CD4-positive, alpha-beta T cell (primary cell): Measurements from ENCODE around the gene VAV2. TPM values are rescaled to one million over a fixed set of nuclear protein-coding genes. Genes with fewer than 3 reads are reported as not detected.

Experiments
- ATAC-seq: fragments of 200-7000 bp; cut with Tn5 transposase; one replicate; pipeline ENCODE4 v1.10.0; 2022; ENCODE audit warnings: mild to moderate bottlenecking; ENCODE audit not compliant: poor library complexity
- CTCF ChIA-PET: fragments of 350-600 bp; sonication (Branson Sonifier 250); formaldehyde crosslinking; loops from one replicate; lab custom pipeline; 2021; ENCODE audit warnings: antibody characterized with exemption, inconsistent platforms; lab: Charles Lee
- POLR2A ChIA-PET: fragments of 350-600 bp; sonication (Branson Sonifier 250); formaldehyde crosslinking; loops from one replicate; lab custom pipeline; 2021; ENCODE audit warnings: antibody characterized with exemption, inconsistent platforms; lab: Charles Lee
- DNase-seq, 14 experiments: peaks; one replicate each; pipeline ENCODE4 v3.0.0-alpha.2; 2013 to 2020; ENCODE audit warnings: mixed read lengths in 2 of 14
- H3K27ac ChIP-seq, 2 donors: one replicate each; pipeline versions ENCODE4 v1.5.1 to v1.7.0; 2013; ENCODE audit warnings: low read length in 2 of 2, low read depth in 1 of 2, mild to moderate bottlenecking in 1 of 2
- H3K27me3 ChIP-seq, 2 experiments: 1 replicate in 1 of 2; 2 replicates in 1 of 2; pipeline versions ENCODE4 v1.6.1 to v1.7.0; 2013; ENCODE audit warnings: low read length in 2 of 2, control low read depth in 1 of 2, mild to moderate bottlenecking in 1 of 2, moderate library complexity in 1 of 2; ENCODE audit not compliant: insufficient read depth in 2 of 2, control insufficient read depth in 1 of 2
- H3K36me3 ChIP-seq: one replicate; pipeline ENCODE4 v1.6.1; 2013; ENCODE audit warnings: low read length, control low read depth; ENCODE audit not compliant: insufficient read depth
- H3K4me1 ChIP-seq: one replicate; pipeline ENCODE4 v1.6.1; 2013; ENCODE audit warnings: low read length, control low read depth; ENCODE audit not compliant: insufficient read depth
- H3K4me3 ChIP-seq: one replicate; pipeline ENCODE4 v1.5.1; 2013; ENCODE audit warnings: mild to moderate bottlenecking, low read length, moderate library complexity
- H3K9me3 ChIP-seq, 2 experiments: 1 replicate in 1 of 2; 2 replicates in 1 of 2; pipeline versions ENCODE4 v1.6.1 to v1.7.0; 2013; ENCODE audit warnings: low read length in 2 of 2, mild to moderate bottlenecking in 2 of 2, control low read depth in 1 of 2, moderate library complexity in 1 of 2; ENCODE audit not compliant: control insufficient read depth in 1 of 2, insufficient read depth in 1 of 2
- H3K27ac Mint-ChIP-seq: one replicate; pipeline ENCODE4 v1.8.0; 2020; ENCODE audit warnings: mixed read lengths
- H3K27me3 Mint-ChIP-seq: one replicate; pipeline ENCODE4 v1.8.0; 2021; ENCODE audit warnings: mixed read lengths
- H3K36me3 Mint-ChIP-seq: one replicate; pipeline ENCODE4 v1.8.0; 2021; ENCODE audit warnings: low read depth, mixed read lengths
- H3K4me1 Mint-ChIP-seq: one replicate; pipeline ENCODE4 v1.8.0; 2021; ENCODE audit warnings: low read depth, mixed read lengths
- H3K4me3 Mint-ChIP-seq: one replicate; pipeline ENCODE4 v1.8.0; 2020; ENCODE audit warnings: mild to moderate bottlenecking, mixed read lengths
- H3K9me3 Mint-ChIP-seq: one replicate; pipeline ENCODE4 v1.8.0; 2020; ENCODE audit warnings: mixed read lengths
- intact Hi-C, 2 experiments: fragments of 100-400 bp; cut with DNase I in 1 of 2; cut with micrococcal nuclease in 1 of 2; formaldehyde crosslinking; loops; one replicate each; pipeline versions ENCODE4 v1.15.1 to v1.9.0; 2023 to 2025; cut with DNase I, micrococcal nuclease
- total RNA-seq, 174 experiments: library from RNA in 2 of 174; stranded (reverse) in 2 of 174; gene quantifications; one replicate each; pipeline ENCODE4 v1.2.3 and lab custom pipeline; 2021 to 2026
- TF ChIP-seq, protein P1 (sequence below): fragments of 200-600 bp; IDR thresholded peaks from one replicate; pipeline ENCODE4 v1.8.0; 2022; ENCODE audit warnings: antibody characterized with exemption, mild to moderate bottlenecking

The VAV2 gene
- total RNA-seq, 2 experiments from 2014 or later: 1.6 to 1.7 TPM

DNA sequence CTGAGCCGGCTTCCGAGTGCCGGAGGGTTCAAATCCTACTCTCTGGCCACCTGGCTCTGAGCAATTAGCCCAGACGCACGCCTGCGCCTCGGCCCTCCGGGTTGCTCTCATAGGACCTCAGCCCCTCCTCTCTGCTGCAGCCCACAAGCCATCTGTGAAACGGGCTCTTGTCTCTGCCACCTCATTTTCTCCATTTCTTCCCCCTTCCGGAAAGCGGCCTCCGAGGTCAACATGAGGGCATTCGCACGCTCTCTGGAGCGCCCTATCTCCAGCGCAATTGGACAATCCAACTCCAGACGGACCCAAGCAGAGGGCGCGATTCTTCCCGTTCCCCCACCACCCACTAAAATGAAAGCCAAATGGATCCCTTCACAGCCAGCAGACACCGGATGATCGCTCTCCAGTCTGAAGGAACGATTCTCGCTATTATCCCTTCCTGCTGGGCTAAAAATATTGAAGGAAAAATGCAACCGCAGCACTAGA, 41.5 kb downstream of the VAV2 start:
- DNase-seq: no peak
- H3K9me3 Mint-ChIP-seq: no peaks in the 10 kb centered on the region

DNA sequence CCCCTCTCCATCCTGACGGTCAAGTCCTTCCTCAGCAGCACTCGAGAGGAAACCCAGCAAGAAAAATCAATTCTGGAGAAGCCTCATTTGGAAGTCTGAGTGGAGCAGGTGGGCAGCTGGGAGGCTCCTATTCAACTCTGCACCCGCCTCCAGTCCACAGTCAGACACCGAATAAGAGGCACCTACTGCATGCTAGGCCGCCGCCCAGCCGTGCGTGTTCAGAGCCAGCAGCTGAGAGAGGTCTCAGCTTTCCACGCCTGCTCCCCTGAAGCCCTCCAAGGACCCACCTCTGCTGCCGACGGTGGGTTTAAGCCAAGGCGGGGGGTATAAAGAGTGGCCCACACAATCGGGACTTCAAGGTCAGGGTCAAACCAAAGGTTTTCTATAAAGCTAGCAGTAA, 41.9 kb downstream of the VAV2 start:
- ChIA-PET POLR2A (no interaction called here), CTCF (no interaction called here)
- no peak for DNase-seq
- Histone ChIP-seq H3K4me1 (peaks cover 15% of the 10 kb centered on the region), H3K36me3 (no peaks in the 10 kb centered on the region), H3K27me3 (no peaks in the 10 kb centered on the region), H3K4me3 (no peak overlapping the region), H3K27ac (no peak overlapping the region), H3K9me3 (no peaks in the 10 kb centered on the region)
- ATAC-seq: no peak
- Mint-ChIP-seq H3K36me3 (no peaks in the 10 kb centered on the region), H3K4me3 (no peak overlapping the region), H3K27me3 (no peaks in the 10 kb centered on the region), H3K27ac (no peak overlapping the region), H3K4me1 (peaks cover 14% of the 10 kb centered on the region), H3K9me3 (no peaks in the 10 kb centered on the region)
- TF ChIP-seq, protein P1, sequence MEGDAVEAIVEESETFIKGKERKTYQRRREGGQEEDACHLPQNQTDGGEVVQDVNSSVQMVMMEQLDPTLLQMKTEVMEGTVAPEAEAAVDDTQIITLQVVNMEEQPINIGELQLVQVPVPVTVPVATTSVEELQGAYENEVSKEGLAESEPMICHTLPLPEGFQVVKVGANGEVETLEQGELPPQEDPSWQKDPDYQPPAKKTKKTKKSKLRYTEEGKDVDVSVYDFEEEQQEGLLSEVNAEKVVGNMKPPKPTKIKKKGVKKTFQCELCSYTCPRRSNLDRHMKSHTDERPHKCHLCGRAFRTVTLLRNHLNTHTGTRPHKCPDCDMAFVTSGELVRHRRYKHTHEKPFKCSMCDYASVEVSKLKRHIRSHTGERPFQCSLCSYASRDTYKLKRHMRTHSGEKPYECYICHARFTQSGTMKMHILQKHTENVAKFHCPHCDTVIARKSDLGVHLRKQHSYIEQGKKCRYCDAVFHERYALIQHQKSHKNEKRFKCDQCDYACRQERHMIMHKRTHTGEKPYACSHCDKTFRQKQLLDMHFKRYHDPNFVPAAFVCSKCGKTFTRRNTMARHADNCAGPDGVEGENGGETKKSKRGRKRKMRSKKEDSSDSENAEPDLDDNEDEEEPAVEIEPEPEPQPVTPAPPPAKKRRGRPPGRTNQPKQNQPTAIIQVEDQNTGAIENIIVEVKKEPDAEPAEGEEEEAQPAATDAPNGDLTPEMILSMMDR: no peak
- intact Hi-C loops: no loop called here

More for the DNA sequence above, 41.5 kb downstream of the VAV2 start:
- Histone ChIP-seq H3K4me1 (peaks cover 16% of the 10 kb centered on the region), H3K9me3 (no peaks in the 10 kb centered on the region), H3K4me3 (no peak overlapping the region), H3K27ac (no peak overlapping the region), H3K27me3 (no peaks in the 10 kb centered on the region), H3K36me3 (no peaks in the 10 kb centered on the region)
- Mint-ChIP-seq H3K27ac (no peak overlapping the region), H3K4me1 (peaks cover 14% of the 10 kb centered on the region), H3K4me3 (no peak overlapping the region), H3K27me3 (no peaks in the 10 kb centered on the region), H3K36me3 (no peaks in the 10 kb centered on the region)
- ATAC-seq: no peak
- intact Hi-C loops: no loop called here
- ChIA-PET CTCF (no interaction called here), POLR2A (no interaction called here)
- TF ChIP-seq, protein P1: no peak

DNA sequence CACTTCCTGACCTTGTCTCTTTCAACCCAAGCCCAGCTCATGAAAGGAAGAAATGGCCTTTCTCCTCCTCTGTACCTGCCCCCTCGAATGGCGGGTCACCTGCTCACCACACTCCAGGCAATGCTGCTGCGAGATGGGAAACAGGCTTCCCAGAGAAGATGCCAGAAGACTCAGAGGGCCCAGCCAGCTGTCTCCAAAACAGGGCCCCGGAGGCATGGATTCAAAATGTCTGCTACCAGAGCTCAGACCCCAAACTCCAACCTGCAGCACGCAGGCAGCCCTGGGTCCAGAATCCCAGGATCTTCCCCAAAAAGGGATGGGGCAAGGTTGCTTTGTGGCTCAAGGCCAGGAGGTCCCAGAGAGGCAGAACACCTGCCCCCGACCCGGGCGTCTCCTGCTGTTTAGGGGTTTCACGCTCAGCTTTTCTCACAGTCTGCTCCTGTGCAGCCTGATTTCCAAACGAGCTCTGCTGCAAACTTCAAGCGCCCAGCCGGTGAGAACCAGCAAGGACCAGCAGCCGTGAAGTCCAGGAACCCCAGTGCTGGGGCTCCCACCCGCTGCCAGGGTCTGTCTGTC, 42.5 kb downstream of the VAV2 start:
- Mint-ChIP-seq H3K4me1 (peaks cover 9% of the 10 kb centered on the region), H3K27me3 (no peaks in the 10 kb centered on the region), H3K4me3 (no peak overlapping the region), H3K27ac (no peak overlapping the region), H3K36me3 (no peaks in the 10 kb centered on the region), H3K9me3 (no peaks in the 10 kb centered on the region)
- CTCF ChIA-PET: no interaction called here
- Histone ChIP-seq H3K4me1 (peaks cover 9% of the 10 kb centered on the region), H3K9me3 (no peaks in the 10 kb centered on the region), H3K36me3 (no peaks in the 10 kb centered on the region), H3K27me3 (no peaks in the 10 kb centered on the region), H3K4me3 (no peak overlapping the region), H3K27ac (no peak overlapping the region)
- DNase-seq (no peak), ATAC-seq (no peak)
- TF ChIP-seq, protein P1: no peak
- POLR2A ChIA-PET: no interaction called here
- intact Hi-C loops: no loop called here
